WERI-Rb-1 (cell line): ENCODE data around the gene MACROD1.
A peak's percentile ranks its signal among the peaks of the same experiment; 100 is the strongest.
"Not testable (repeated sequence)": the region's sequence is repeated elsewhere in the genome, so short reads cannot be mapped to it uniquely, and the experiment has no call there.

Experiments
- DNase-seq: peaks from one replicate; pipeline ENCODE4 v3.0.0-alpha.2; 2020
- H3K27ac ChIP-seq: fragments of 250-450 bp; sonication (Bioruptor Pico); 2 replicates; pipeline ENCODE4 v1.5.1; 2020; ENCODE audit warnings: mild to moderate bottlenecking, moderate library complexity
- H3K27me3 ChIP-seq: fragments of 250-450 bp; sonication (Bioruptor Pico); 2 replicates; pipeline ENCODE4 v1.5.1; 2021; ENCODE audit warnings: mild to moderate bottlenecking, low read depth, moderate library complexity; ENCODE audit not compliant: insufficient read depth, severe bottlenecking
- H3K36me3 ChIP-seq: fragments of 250-450 bp; sonication (Bioruptor Pico); 2 replicates; pipeline ENCODE4 v1.5.1; 2020; ENCODE audit warnings: mild to moderate bottlenecking, moderate library complexity
- H3K4me3 ChIP-seq: 2 replicates; pipeline ENCODE4 v1.5.1; 2011; ENCODE audit warnings: low read depth, mild to moderate bottlenecking, control low read depth, low read length
- H3K9me3 ChIP-seq: fragments of 250-450 bp; sonication (Bioruptor Pico); 2 replicates; pipeline ENCODE4 v1.5.1; 2021; ENCODE audit warnings: mild to moderate bottlenecking, moderate library complexity; ENCODE audit not compliant: severe bottlenecking
- TF ChIP-seq, protein P1 (sequence below): IDR thresholded peaks from 2 replicates; pipeline ENCODE4 v1.5.1; 2011; ENCODE audit warnings: low read depth, mild to moderate bottlenecking, control low read depth, inconsistent platforms, low read length

Gene MACROD1

DNA sequence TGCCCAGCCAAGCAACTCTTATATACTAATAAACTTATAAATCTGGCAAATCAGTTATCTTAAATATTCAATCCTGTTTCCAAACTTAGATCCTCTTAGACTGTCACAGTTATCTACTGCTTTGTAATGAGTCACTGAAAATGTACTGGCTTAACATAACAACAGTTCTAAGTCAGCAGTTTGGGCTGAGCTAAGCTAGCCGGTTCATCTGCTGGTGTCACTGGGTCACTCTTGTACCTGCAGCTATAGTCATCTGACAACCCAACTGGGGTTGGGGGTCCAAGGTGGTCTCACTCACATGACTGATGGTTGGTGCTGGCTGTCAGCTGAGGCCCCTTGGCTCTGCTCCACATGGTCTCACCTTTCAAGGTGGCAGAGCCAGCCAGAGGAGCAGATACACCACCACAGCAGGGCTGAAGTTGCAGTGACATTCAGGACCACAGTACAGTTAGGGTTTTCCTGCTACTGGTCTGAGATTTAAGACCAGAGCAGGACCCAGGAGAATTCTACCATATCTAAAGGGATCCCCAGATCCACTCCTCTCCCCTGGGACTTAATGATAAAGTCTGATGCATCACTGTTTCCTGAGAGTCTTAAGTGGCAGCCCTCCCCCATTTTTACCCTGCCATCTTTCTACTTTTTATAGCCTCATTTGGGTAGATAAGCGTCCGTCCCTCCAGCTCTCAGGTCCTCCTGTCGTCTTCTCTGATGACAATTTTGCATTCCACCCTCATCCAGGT, 7.9 kb upstream of the MACROD1 start:
- Histone ChIP-seq H3K36me3 (no peaks in the 10 kb centered on the region; the same call in 1 of the 2 replicates), H3K27me3 (no peaks in the 10 kb centered on the region), H3K4me3 (no peak overlapping the region), H3K9me3 (peaks cover 5% of the 10 kb centered on the region), H3K27ac (no peak overlapping the region)
- no peak for DNase-seq
- TF ChIP-seq, protein P1, sequence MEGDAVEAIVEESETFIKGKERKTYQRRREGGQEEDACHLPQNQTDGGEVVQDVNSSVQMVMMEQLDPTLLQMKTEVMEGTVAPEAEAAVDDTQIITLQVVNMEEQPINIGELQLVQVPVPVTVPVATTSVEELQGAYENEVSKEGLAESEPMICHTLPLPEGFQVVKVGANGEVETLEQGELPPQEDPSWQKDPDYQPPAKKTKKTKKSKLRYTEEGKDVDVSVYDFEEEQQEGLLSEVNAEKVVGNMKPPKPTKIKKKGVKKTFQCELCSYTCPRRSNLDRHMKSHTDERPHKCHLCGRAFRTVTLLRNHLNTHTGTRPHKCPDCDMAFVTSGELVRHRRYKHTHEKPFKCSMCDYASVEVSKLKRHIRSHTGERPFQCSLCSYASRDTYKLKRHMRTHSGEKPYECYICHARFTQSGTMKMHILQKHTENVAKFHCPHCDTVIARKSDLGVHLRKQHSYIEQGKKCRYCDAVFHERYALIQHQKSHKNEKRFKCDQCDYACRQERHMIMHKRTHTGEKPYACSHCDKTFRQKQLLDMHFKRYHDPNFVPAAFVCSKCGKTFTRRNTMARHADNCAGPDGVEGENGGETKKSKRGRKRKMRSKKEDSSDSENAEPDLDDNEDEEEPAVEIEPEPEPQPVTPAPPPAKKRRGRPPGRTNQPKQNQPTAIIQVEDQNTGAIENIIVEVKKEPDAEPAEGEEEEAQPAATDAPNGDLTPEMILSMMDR, result no peak

DNA sequence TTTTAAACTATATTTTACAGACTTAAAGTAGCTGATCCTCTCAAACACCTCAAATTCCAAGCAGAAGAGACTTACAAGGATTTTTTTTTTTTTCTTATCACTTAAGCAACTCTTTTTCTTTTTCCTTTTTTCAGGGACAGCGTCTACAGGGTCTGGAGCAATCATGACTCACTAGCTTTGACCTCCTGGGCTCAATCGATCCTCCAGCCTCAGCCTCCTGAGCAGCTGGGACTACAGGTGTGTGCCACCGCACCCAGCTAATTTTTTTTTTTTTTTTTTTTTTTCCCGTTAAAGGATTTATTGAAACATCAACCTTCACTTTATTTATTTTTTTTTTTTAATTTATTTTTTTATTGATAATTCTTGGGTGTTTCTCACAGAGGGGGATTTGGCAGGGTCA, 4.5 kb upstream of the MACROD1 start:
- TF ChIP-seq, protein P1, result no peak
- Histone ChIP-seq H3K27me3 (no peaks in the 10 kb centered on the region), H3K4me3 (no peak overlapping the region), H3K36me3 (no peaks in the 10 kb centered on the region; the same call in 1 of the 2 replicates), H3K9me3 (peaks cover 5% of the 10 kb centered on the region), H3K27ac (peak overlapping the region; percentile 81)
- no peak for DNase-seq

DNA sequence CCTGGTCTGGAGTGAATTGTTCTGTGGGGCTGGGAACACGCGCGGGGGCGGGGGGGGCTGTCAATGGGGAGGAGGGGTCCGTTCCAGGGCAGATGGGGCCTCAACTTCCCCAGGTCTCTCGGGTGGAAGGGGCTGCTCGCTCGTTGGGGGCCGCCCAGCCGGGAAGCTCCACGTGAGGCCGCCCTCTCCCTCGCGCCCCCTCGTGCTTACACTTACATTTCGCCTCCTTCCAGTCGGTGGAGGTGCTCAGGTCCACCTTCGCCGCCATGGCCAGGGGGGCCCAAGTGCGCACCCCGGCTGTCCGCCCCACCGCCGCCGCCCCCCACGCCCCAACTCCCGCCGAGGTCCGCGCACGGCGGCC, 452 bp downstream of the MACROD1 start:
- peak overlapping the region; percentile 79 for H3K27ac ChIP-seq
- no peak for DNase-seq

DNA sequence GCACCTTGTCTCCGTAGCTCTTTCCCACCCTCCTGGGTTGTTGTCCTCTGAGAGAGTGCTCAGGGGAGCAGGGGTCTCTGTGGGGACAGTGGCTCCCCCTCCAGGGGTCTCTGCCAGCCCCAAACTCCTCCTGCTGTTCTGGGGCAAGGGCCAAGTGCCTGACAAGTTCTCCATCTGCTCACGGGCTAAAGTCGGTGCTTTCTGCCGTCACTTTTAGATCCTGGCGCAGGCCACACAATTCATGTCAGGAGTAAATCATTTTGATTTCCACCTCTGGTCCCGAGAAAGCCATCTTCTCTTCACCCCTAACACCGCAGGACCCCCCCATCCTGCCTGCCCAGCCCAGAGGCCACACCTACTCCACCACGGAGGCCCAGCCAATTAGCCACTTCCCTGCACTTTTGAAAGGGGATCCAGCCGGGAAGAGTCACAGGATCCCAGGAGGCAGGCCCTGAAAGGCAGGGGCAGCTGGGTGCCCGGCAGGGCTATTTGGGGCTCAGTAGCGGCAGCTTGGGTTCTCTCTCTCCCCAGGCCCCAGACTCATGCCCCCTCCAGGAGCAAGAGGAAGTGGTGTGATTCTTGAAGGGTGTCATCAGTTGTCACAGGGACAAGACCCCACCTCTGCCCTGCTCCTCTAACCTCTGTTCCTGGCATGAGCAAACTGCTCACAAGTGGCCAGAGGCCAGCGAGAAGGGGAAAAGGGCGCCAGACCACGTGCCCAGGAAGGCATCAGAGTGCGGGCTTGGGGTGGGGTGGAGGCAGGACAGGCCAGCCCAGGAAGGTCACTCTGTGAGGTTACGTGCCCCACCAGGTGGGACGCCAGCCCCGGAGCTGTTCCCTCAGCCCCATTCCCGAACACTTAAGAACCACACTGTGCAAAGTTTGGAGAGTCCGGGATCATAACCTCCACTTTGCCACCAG, 1.3 kb downstream of the MACROD1 start:
- H3K9me3 ChIP-seq, result no peaks in the 10 kb centered on the region

More for the DNA sequence above, 452 bp downstream of the MACROD1 start:
- no peaks in the 10 kb centered on the region for H3K27me3 ChIP-seq
- TF ChIP-seq, protein P1, result peak; percentile 40
- no peaks in the 10 kb centered on the region for H3K9me3 ChIP-seq
- H3K36me3 ChIP-seq, result peaks cover 18% of the 10 kb centered on the region
- H3K4me3 ChIP-seq, result peak overlapping the region; percentile 69

DNA sequence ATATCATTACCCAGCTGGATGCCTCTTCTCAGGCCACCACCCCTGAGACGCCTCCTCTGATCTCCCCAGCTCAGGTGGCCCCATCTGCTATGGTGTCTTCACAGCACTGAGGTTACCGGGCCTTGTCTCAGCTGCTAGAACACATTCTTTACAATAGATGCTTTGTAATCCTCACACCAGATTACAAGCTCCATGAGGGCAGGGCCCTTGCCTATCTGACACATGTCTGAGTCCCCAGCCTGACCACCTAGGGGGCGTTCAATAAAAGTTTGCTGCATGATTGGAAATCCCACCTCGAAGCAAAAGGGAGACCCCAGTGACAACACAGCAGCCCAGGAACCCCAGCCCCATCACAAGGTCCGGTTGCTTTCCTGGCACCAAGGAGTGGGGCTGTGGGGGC, 2.0 kb downstream of the MACROD1 start:
- TF ChIP-seq, protein P1, result no peak
- Histone ChIP-seq H3K36me3 (peaks cover 18% of the 10 kb centered on the region), H3K4me3 (no peak overlapping the region), H3K27me3 (no peaks in the 10 kb centered on the region), H3K9me3 (no peaks in the 10 kb centered on the region), H3K27ac (no peak overlapping the region)
- DNase-seq, result no peak

More for the DNA sequence above, 1.3 kb downstream of the MACROD1 start:
- H3K27ac ChIP-seq, result peak overlapping the region; percentile 9; the same call in 1 of the 2 replicates
- H3K4me3 ChIP-seq, result peak overlapping the region; percentile 69
- no peaks in the 10 kb centered on the region for H3K27me3 ChIP-seq
- DNase-seq, result no peak
- TF ChIP-seq, protein P1, result no peak
- peaks cover 18% of the 10 kb centered on the region for H3K36me3 ChIP-seq

DNA sequence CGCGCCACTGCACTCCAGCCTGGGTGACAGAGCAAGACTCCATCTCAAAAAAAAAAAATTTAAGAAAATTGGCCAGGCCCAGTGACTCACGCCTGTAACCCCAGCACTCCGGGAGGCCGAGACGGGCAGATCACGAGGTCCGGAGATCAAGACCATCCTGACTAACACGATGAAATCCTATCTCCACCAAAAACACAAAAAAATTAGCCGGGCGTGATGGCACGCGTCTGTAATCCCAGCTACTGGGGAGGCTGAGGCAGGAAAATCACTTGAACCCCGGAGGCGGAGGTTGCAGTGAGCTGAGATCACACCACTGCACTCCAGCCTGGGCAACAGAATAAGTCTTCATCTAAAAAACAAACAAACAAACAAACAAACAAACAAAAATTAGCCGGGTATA, 3.1 kb downstream of the MACROD1 start:
- H3K9me3 ChIP-seq, H3K4me3 ChIP-seq, DNase-seq, H3K27ac ChIP-seq, H3K27me3 ChIP-seq: not testable (repeated sequence)
- H3K36me3 ChIP-seq, result peaks cover 18% of the 10 kb centered on the region
